Cardiac muscle cell (in vitro differentiated cells and primary cell): ENCODE measurements around the gene TMEM88. TPM values are rescaled to one million over a fixed set of nuclear protein-coding genes. Genes with fewer than 3 reads are reported as not detected.

Experiments
- DNase-seq, 2 donors: peaks; one replicate each; pipeline versions ENCODE4 v3.0.0 to v3.0.0-alpha.2; 2010 to 2017; ENCODE audit warnings: low read depth in 1 of 2, low spot score in 1 of 2
- H3K27ac ChIP-seq: fragments of 200-600 bp; sonication (generic); 2 replicates; pipeline ENCODE4 v1.5.1; 2016
- H3K27me3 ChIP-seq: fragments of 200-600 bp; sonication (generic); 2 replicates; pipeline ENCODE4 v1.6.0; 2016; ENCODE audit warnings: control low read depth
- H3K36me3 ChIP-seq: fragments of 200-600 bp; sonication (generic); 2 replicates; pipeline ENCODE4 v1.5.1; 2016; ENCODE audit warnings: control low read depth
- H3K4me1 ChIP-seq: fragments of 200-600 bp; sonication (generic); 2 replicates; pipeline ENCODE4 v1.8.1; 2017; ENCODE audit warnings: low read depth, mild to moderate bottlenecking, mixed run types
- H3K4me3 ChIP-seq: fragments of 200-600 bp; sonication (generic); 2 replicates; pipeline ENCODE4 v1.5.1; 2016; ENCODE audit warnings: mild to moderate bottlenecking
- H3K9me3 ChIP-seq: fragments of 200-600 bp; sonication (generic); 2 replicates; pipeline ENCODE4 v1.5.1; 2017; ENCODE audit warnings: low read depth, mild to moderate bottlenecking, control low read depth
- CTCF ChIP-seq: IDR thresholded peaks from 2 replicates; pipeline ENCODE4 v1.5.1; 2012; ENCODE audit warnings: low read depth, mild to moderate bottlenecking, low read length
- polyA plus RNA-seq: library from polyadenylated mRNA; unstranded; fragments of >200 nt; fragmentation: Nextera tagmentation; extraction: Ambion mirVana; gene quantifications from 2 replicates; pipeline ENCODE4 v1.2.1, GENCODE V29; 2016
- total RNA-seq: library from RNA; depleted of rRNA; stranded (reverse); fragments of >200 nt; gene quantifications from 2 replicates; pipeline ENCODE4 v1.2.3, GENCODE V29; 2016

Gene TMEM88
- total and polyA plus RNA-seq, 2 experiments from 2014 or later, result 27.4 to 66.1 TPM

- H3K9me3 ChIP-seq, result no peaks in the 10 kb centered on the region
- peaks cover 29% of the 10 kb centered on the region for H3K4me1 ChIP-seq
- DNase-seq, result peak; percentile 96 to 99
- peak overlapping the region; percentile 84 for H3K4me3 ChIP-seq
- no peaks in the 10 kb centered on the region for H3K27me3 ChIP-seq
- peak overlapping the region; percentile 87 for H3K27ac ChIP-seq
- no peak for TF ChIP-seq CTCF
- H3K36me3 ChIP-seq, result no peaks in the 10 kb centered on the region
Measured at GRCh38 chr17:7836596-7837407, 18.1 kb upstream of the TMEM88 start.

GRCh38 chr17:7837408-7838088, 17.3 kb upstream of the TMEM88 start:
- Histone ChIP-seq H3K9me3 (no peaks in the 10 kb centered on the region), H3K36me3 (no peaks in the 10 kb centered on the region), H3K4me3 (peak overlapping the region; percentile 84), H3K27me3 (no peaks in the 10 kb centered on the region), H3K27ac (peak overlapping the region; percentile 87), H3K4me1 (peaks cover 29% of the 10 kb centered on the region)
- no peak for TF ChIP-seq CTCF
- DNase-seq, result peak in 1 of 2 donors; percentile 22

GRCh38 chr17:7838090-7839075, 16.5 kb upstream of the TMEM88 start:
- no peaks in the 10 kb centered on the region for H3K36me3 ChIP-seq
- no peaks in the 10 kb centered on the region for H3K27me3 ChIP-seq
- H3K27ac ChIP-seq, result peak overlapping the region; percentile 87
- H3K4me1 ChIP-seq, result peaks cover 25% of the 10 kb centered on the region
- DNase-seq, result peak; percentile 70 to 89
- no peak for TF ChIP-seq CTCF
- H3K4me3 ChIP-seq, result peak overlapping the region; percentile 84
- H3K9me3 ChIP-seq, result no peaks in the 10 kb centered on the region

GRCh38 chr17:7839190-7839875, 15.5 kb upstream of the TMEM88 start:
- DNase-seq, result no peak
- Histone ChIP-seq H3K27ac (peak overlapping the region; percentile 87), H3K27me3 (no peaks in the 10 kb centered on the region), H3K4me1 (peaks cover 25% of the 10 kb centered on the region), H3K9me3 (no peaks in the 10 kb centered on the region), H3K4me3 (no peak overlapping the region), H3K36me3 (no peaks in the 10 kb centered on the region)
- no peak for TF ChIP-seq CTCF

GRCh38 chr17:7839876-7840261, 15.0 kb upstream of the TMEM88 start:
- Histone ChIP-seq H3K36me3 (no peaks in the 10 kb centered on the region), H3K4me3 (no peak overlapping the region), H3K4me1 (peaks cover 25% of the 10 kb centered on the region), H3K27ac (peak overlapping the region; percentile 94), H3K27me3 (no peaks in the 10 kb centered on the region), H3K9me3 (no peaks in the 10 kb centered on the region)
- DNase-seq, result peak; percentile 35 to 47
- TF ChIP-seq CTCF, result no peak
